GM19193 (cell line): ENCODE measurements around the gene TM4SF18.

ENCODE experiments used
- POLR2A ChIP-seq: IDR thresholded peaks from 4 replicates; pipeline ENCODE4 v1.6.1; 2011; ENCODE audit not compliant: insufficient read depth, insufficient read length; ENCODE audit errors: extremely low read depth

The TM4SF18 gene

GRCh38 chr3:149282836-149283235, 50.6 kb downstream of the TM4SF18 start:
- TF ChIP-seq POLR2A: no peak

GRCh38 chr3:149282322-149282721, 51.1 kb downstream of the TM4SF18 start:
- no peak for TF ChIP-seq POLR2A

- TF ChIP-seq POLR2A: no peak
Measured at GRCh38 chr3:149280671-149281349, 52.6 kb downstream of the TM4SF18 start.

GRCh38 chr3:149278911-149279310, 54.5 kb downstream of the TM4SF18 start:
- no peak for TF ChIP-seq POLR2A

GRCh38 chr3:149277331-149277813, 56.1 kb downstream of the TM4SF18 start:
- TF ChIP-seq POLR2A: no peak

DNA sequence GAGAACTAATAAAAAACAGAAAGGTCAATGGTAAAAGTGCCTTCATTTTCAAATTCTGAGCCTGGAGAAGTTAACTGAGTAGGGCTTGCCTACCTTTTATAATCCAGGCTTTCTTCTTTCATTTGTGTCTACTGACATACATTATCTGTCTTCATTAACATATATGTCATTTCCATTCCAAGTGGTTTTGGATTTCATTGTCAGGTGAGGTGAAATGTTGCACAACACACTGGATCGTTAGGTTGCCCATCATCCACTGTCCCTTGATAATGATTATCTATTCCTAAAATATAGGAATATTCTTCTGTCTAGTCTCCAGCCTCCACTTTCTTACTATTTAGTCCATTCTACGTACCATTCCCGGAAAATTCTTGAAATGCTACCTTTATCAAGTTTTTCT, 56.8 kb downstream of the TM4SF18 start:
- TF ChIP-seq POLR2A: no peak

- no peak for TF ChIP-seq POLR2A
Measured at GRCh38 chr3:149274220-149274619, 59.2 kb downstream of the TM4SF18 start.

GRCh38 chr3:149273096-149273751, 60.2 kb downstream of the TM4SF18 start:
- TF ChIP-seq POLR2A: no peak

GRCh38 chr3:149271669-149272068, 61.8 kb downstream of the TM4SF18 start:
- TF ChIP-seq POLR2A: no peak

DNA sequence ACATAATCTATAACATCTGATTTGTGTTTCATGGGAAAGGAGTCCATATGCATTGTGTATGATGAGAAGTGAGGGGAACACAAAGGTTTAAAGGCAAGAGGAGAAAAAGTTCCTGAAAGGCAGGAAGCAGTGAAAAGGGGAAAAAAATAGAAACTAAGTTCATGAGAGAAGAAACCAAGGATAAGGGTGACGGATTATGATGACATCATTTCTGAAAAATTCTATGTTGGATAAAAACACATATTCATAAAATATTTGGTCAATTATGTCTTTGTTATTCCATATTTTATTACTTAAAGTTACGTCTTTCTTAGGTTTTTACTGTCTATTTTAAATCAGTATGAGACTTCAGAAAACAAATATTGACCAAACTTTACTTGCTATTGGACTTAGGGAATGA, 63.3 kb downstream of the TM4SF18 start:
- no peak for TF ChIP-seq POLR2A

GRCh38 chr3:149269687-149270086, 63.7 kb downstream of the TM4SF18 start:
- TF ChIP-seq POLR2A: no peak
